GM12864 (cell line): ENCODE results near the gene WDFY2.
"Not testable (repeated sequence)": the region's sequence is repeated elsewhere in the genome, so short reads cannot be mapped to it uniquely, and the experiment has no call there.

ENCODE experiments used
- DNase-seq: peaks from one replicate; pipeline ENCODE4 v3.0.0-alpha.2; 2011; ENCODE audit warnings: low read depth
- H3K4me3 ChIP-seq: 2 replicates; pipeline ENCODE4 v1.5.1; 2011; ENCODE audit warnings: mild to moderate bottlenecking, low read depth, low read length, control low read depth
- CTCF ChIP-seq: IDR thresholded peaks from 2 replicates; pipeline ENCODE4 v1.5.1; 2011; ENCODE audit warnings: low read depth, mild to moderate bottlenecking, moderate library complexity, low read length, control low read depth, inconsistent platforms; ENCODE audit errors: missing control alignments

Gene WDFY2

GRCh38 chr13:51687947-51688714 lies 103.9 kb downstream of the WDFY2 start:
- no peak for TF ChIP-seq CTCF
- no peak for DNase-seq

GRCh38 chr13:51688937-51689662 lies 104.8 kb downstream of the WDFY2 start:
- no peak for TF ChIP-seq CTCF
- no peak for DNase-seq
- no peak overlapping the region for H3K4me3 ChIP-seq

More at GRCh38 chr13:51687947-51688714, 103.9 kb downstream of the WDFY2 start:
- no peak overlapping the region for H3K4me3 ChIP-seq

- no peak for DNase-seq
- no peak overlapping the region for H3K4me3 ChIP-seq
- TF ChIP-seq CTCF: no peak
Measured at GRCh38 chr13:51689663-51689996, 105.4 kb downstream of the WDFY2 start.

- DNase-seq, H3K4me3 ChIP-seq: not testable (repeated sequence)
Measured at GRCh38 chr13:51695677-51696076, 111.4 kb downstream of the WDFY2 start.

- no peak for DNase-seq
- H3K4me3 ChIP-seq: no peak overlapping the region
- TF ChIP-seq CTCF: no peak
Measured at GRCh38 chr13:51697181-51697580, 112.9 kb downstream of the WDFY2 start.

GRCh38 chr13:51697855-51698254 lies 113.6 kb downstream of the WDFY2 start:
- no peak for TF ChIP-seq CTCF
- H3K4me3 ChIP-seq: no peak overlapping the region
- no peak for DNase-seq

- H3K4me3 ChIP-seq: no peak overlapping the region
- no peak for DNase-seq
- no peak for TF ChIP-seq CTCF
Measured at GRCh38 chr13:51698352-51698751, 114.1 kb downstream of the WDFY2 start.
